GM21723 (cell line): ENCODE measurements around the gene WWTR1.
A peak's percentile ranks its signal among the peaks of the same experiment; 100 is the strongest.

Experiments
- ATAC-seq: cut with Tn5 transposase; IDR thresholded peaks from one replicate; pipeline ENCODE4 v1.9.1; 2021; ENCODE audit warnings: mild to moderate bottlenecking, moderate library complexity; ENCODE audit not compliant: unreplicated experiment

The WWTR1 gene

DNA sequence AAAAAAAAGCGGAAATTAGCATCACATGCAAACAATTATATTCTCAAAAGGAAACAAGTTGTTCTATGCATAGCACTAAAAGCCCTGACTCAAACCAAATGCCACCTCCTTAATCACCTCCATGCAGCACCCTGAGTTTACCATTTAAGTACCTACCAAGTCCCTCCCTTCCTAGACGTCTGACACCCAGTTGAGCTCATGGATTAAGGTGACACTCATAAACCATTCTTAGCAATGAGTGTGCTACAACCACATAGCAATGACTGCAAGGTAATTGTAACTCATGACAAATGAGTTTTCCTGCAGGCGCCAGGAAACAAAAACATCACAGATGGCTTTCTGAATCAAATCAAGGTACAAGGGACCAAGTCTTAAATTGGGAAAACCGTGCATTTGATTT is 32.0 kb downstream of the WWTR1 start:
- ATAC-seq: no peak

DNA sequence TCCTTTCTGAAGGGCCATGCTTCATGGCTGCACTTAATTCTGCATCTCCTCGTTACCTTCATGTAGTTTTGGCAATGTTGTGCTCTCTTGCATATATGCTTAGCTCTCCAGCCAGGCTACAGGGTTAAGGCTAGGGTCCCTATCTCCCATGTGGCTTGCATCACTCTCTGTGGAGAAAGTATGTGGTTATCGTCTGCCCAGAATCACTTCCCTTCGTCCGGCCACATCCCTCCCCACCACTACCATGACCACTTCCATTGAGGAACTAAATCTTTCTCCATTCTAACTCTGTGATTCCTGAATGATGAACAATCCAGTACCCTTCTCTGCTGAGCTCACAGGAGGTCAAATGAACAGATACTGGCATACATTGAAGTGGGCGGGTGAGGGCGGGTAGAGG is 34.0 kb downstream of the WWTR1 start:
- no peak for ATAC-seq

- ATAC-seq: peak; percentile 81
Observed at GRCh38 chr3:149621218-149622005, 36.4 kb downstream of the WWTR1 start.

DNA sequence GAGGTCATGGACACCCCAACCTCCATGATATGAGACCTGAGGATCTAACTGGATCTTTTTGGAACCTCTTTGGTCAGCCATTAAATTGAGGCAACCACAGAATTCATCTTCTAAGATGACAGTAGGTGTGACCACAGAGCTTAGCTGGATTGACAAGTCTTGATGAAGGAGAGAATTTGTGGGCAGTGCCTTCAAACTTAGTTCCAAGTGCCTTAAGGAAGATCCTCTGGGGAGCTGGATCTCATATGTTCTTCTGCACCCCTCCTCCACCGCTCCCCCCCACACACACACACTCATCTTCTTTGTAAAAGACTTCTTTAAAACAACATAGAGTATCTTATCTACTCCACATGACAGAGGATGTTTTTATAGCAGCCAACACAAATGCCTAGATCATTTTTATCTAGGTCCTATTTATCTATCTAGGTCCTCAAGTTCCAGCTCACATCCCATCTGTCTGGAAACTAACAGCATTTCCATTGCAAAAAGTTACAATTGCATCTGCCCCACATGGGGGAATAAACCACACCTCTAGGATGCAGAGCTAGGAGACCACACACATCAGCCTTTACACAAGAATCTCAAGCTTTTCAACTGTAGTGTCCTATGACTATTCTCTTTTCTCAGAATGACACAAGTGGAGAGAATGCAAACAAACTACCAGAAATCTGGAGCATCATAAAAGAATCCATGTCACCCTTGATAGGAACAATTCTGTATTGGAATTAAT is 37.4 kb downstream of the WWTR1 start:
- peak; percentile 81 for ATAC-seq

DNA sequence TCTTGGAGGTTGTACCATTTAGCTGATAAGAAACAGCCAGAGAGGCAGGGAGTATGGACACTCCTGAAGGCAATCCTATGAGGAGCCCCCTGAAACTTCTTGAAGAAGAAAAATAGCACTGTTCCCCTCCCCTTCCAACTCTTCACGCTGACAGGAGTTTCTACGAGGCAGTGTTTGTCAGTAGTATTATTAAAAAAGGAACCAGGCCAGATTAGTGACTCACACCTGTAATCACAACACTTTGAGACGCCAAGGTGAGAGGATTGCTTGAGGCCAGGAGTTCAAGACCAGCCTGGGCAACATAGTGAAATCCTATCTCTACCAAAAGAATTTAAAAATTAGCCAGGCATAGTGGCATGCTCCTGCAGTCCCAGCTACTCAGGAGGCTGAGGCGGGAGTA is 38.7 kb downstream of the WWTR1 start:
- ATAC-seq: no peak

DNA sequence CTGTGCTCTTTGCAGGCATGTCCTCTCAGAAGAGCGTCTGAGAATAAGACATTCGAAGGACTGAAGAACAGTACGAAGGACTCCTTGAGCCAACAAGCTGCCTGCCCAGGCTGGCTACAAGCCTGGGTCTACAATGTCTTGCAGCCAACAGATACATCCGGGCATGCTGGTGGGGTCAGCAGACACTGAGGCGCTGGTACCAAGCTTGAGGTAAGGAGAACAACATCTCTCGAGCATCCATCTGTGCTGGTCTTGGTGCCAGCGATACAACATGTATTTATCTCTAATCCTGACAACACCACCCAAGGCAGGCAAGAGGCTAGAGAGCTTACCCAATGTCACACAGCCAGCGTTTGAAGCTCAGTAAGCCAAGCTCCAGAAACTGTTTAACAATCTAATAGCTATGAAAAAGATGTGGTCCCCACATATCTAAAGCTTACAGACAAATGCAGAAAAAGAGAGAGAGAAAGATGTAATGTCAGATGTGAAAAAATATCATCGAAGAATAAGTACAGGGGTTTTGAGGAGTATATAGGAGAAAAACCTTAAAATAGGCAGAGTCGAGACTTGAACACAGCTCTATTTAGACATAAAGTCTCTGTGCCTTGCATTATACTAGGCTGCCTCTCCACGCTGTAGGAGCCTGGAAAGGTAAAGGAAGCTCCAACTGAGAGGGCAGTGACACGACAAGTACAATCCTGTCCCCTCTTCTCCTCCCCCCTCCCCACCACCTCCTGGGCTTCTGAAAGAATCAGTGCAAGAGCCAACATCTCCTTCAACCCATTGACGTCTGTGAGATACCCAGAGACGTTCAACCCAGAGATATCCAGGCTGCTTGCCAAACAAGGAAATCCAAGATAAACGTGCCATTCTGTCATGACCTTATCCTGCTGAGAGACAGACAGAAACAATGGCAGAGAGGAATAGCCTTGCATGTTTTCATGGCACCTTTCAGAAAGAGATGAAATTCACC is 39.4 kb downstream of the WWTR1 start:
- ATAC-seq: no peak

- no peak for ATAC-seq
Observed at GRCh38 chr3:149615731-149616221, 42.0 kb downstream of the WWTR1 start.

GRCh38 chr3:149613988-149614387 is 43.8 kb downstream of the WWTR1 start:
- no peak for ATAC-seq

DNA sequence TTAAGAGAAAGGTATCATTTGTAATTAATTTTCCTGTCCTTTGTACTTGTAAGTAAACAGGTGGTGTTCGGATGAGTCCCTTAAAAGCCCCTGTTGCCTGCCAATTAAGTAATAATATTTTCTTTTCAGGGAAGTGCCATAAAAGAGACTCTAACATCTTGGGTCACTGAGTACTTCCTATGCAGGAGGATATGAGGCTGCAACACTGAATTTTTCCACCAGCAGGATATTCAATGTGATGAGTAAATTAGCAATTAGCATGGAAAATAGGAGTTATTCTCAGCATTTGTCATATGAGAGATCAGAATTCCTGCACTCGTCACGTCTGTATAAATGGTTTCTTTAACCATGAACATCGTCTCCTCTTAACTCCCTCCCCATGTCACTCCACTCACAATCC is 45.4 kb downstream of the WWTR1 start:
- no peak for ATAC-seq

DNA sequence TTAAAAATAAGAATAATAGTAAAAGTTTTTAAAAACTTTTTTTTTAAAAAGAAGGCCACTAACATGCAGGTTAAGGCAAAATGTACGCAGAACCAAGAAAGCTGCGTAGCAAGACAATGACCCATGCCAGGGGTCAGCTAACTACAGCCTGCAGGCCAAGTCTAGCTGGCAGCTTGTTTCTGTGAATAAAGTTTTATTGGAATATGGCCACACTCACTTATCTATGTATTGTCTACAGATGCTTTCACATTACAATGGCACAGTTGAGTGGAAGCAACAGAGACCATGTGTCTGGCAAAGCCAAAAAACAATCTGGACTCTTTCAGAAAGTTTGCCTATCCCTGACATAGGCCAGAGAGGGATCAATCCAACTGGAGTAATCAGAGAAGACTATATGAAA is 46.7 kb downstream of the WWTR1 start:
- no peak for ATAC-seq

- no peak for ATAC-seq
Observed at GRCh38 chr3:149610351-149611105, 47.3 kb downstream of the WWTR1 start.

GRCh38 chr3:149609595-149609994 is 48.2 kb downstream of the WWTR1 start:
- peak; percentile 96 for ATAC-seq

- ATAC-seq: peak; percentile 3
Observed at GRCh38 chr3:149608987-149609386, 48.8 kb downstream of the WWTR1 start.

GRCh38 chr3:149605902-149606301 is 51.9 kb downstream of the WWTR1 start:
- ATAC-seq: no peak

- ATAC-seq: no peak
Observed at GRCh38 chr3:149604125-149604875, 53.5 kb downstream of the WWTR1 start.

- no peak for ATAC-seq
Observed at GRCh38 chr3:149603126-149604074, 54.4 kb downstream of the WWTR1 start.

DNA sequence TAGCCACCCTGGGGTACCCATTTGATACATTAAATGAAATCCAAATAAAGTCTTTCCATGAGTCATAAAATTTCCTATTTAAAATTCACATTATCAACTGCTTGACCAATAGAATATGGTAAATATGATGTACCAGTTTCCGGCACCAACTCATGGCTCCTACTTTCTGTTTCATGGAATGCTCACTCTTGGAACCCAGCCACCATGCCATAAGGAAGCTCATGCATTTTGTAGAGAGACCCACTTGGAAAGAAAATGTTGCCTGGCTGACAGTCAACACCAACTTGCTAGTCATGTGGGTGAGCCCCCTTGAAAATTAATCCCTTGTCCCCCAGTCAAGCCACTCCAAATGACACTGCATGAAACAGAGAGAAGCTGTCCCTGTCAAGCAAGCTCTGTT is 57.2 kb downstream of the WWTR1 start:
- no peak for ATAC-seq

DNA sequence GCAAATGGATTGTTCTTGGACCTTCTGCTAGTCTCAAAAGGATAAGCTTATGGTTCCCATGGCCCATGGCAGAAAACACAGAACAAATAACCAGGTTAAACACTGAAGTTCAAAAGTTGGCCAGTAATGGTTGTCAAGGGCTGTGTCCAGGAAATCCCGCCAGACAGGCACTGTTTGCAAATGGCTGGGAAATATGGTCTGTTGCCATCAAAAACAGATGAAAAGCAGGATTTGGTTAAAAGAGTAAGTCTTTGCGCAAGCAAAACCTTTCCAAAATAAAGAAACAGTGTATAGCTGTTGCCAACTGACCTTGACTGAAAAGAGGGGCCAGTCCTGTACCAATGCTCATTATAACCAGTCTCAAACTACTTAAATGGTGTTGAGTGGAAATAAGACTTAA is 58.6 kb downstream of the WWTR1 start:
- ATAC-seq: no peak
